H1 (cell line): Measurements from ENCODE around the gene PLPPR1. TPM values are rescaled to one million over a fixed set of nuclear protein-coding genes. Genes with fewer than 3 reads are reported as not detected.

Experiments
- CBX8 ChIP-seq: fragments of 300-800, 300-1000 bp; sonication (generic); IDR thresholded peaks from 2 replicates; pipeline ENCODE4 v1.7.1; 2016; ENCODE audit warnings: low read depth, low read length, borderline replicate concordance
- GABPA ChIP-seq: IDR thresholded peaks from 2 replicates; pipeline ENCODE4 v1.6.1; 2011; ENCODE audit warnings: mild to moderate bottlenecking, low read length, moderate library complexity, borderline replicate concordance; ENCODE audit not compliant: insufficient read depth
- GTF2F1 ChIP-seq: IDR thresholded peaks from 2 replicates; pipeline ENCODE4 v1.6.1; 2012; ENCODE audit warnings: low read depth, low read length, improper control_type of control experiment, borderline replicate concordance
- POLR2A ChIP-seq, 2 experiments: IDR thresholded peaks; 1 replicate in 1 of 2; 2 replicates in 1 of 2; pipeline ENCODE4 v1.6.1; 2011; ENCODE audit warnings: low read depth in 2 of 2, low read length in 2 of 2, mild to moderate bottlenecking in 2 of 2; ENCODE audit errors: control extremely low read depth in 1 of 2
- RBBP5 ChIP-seq: IDR thresholded peaks from 2 replicates; pipeline ENCODE4 v1.7.1; 2012; ENCODE audit warnings: low read depth, mild to moderate bottlenecking, inconsistent platforms, low read length, moderate library complexity, borderline replicate concordance
- SIRT6 ChIP-seq: IDR thresholded peaks from one replicate; pipeline ENCODE4 v1.7.1; 2012; ENCODE audit warnings: low read length, inconsistent platforms
- SIX5 ChIP-seq: IDR thresholded peaks from 2 replicates; pipeline ENCODE4 v1.6.1; 2011; ENCODE audit warnings: mild to moderate bottlenecking, low read depth, low read length
- SP1 ChIP-seq: IDR thresholded peaks from 2 replicates; pipeline ENCODE4 v1.6.1; 2011; ENCODE audit warnings: low read depth, low read length
- TCF12 ChIP-seq: IDR thresholded peaks from 2 replicates; pipeline ENCODE4 v1.6.1; 2011; ENCODE audit warnings: low read depth, mild to moderate bottlenecking, low read length
- polyA plus RNA-seq, 7 experiments: library from polyadenylated mRNA; depleted of rRNA in 3 of 7; stranded (reverse) in 5 of 7; unstranded in 2 of 7; fragments of >200 nt in 5 of 7; fragments of 200-250 nt in 2 of 7; gene quantifications; 1 replicate in 5 of 7; 2 replicates in 1 of 7; 4 replicates in 1 of 7; pipeline versions ENCODE4 v1.2.1 to v1.2.3, GENCODE V29; 2011 to 2013; ENCODE audit warnings: missing spikeins in 2 of 7, mixed read lengths in 2 of 7
- total RNA-seq: library from RNA; stranded (reverse); fragmentation: NEBNext Ultra II Directional; extraction: Animal tissue kit (Norgen Biotek cat#: 25700); gene quantifications from 2 replicates; pipeline ENCODE4 v1.2.1, GENCODE V29; 2021
- TF ChIP-seq, protein P1 (sequence below): IDR thresholded peaks from 2 replicates; pipeline ENCODE4 v1.6.1; 2012; ENCODE audit warnings: inconsistent platforms

PLPPR1 gene
- total and polyA plus RNA-seq, 2 of the 8 experiments (the other 6 are each of a cell fraction or from before 2014, with no cell fraction given) = 1.4 to 1.8 TPM

DNA sequence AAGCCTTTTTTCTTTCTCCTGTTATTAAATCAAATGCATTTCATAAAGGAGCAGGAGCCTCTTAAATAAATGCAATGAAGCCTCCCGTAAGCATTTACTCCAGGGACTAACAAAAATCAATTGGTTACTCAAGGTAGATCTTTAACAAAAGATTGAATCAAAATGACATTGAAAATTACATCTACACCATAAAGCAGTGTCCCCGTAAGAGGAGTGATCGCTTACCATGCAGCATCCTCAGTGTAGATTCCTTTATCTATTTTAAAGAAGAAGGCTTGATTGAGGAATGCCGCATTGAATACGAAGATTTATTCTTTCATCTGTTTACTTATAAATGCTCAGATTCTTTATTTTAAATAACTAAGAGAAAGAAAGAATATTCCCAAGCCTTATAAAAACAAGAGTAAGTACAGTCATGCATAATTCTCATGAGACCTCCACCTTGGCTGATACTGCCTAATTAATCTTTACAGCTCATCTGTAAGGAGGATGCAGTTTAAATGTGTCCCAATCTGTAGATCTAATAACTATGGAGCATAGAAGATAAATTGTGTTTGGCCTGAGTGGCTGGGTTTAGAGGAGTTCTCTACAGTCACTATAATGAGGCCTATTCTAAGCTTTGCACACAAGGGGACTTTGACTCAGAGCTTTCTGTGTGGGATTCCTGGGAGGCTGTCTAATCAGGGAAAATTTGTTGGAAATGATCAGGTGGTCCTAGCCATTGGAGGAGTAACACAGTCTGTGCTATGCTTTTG is 55.1 kb downstream of the PLPPR1 start (continued):
- TF ChIP-seq, protein P1, sequence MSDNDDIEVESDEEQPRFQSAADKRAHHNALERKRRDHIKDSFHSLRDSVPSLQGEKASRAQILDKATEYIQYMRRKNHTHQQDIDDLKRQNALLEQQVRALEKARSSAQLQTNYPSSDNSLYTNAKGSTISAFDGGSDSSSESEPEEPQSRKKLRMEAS = no peak
- no peak for TF ChIP-seq SP1
- no peak for TF ChIP-seq GABPA
- no peak for TF ChIP-seq CBX8
- TF ChIP-seq SIX5 = no peak
- no peak for TF ChIP-seq TCF12
- no peak for TF ChIP-seq RBBP5
- TF ChIP-seq SIRT6 = no peak
- no peak for TF ChIP-seq POLR2A (IDR thresholded peaks at IDR 0.05; ENCODE audit: control extremely low read depth in 1 of 2, low read depth in 2 of 2, low read length in 2 of 2)
- TF ChIP-seq GTF2F1 = no peak
